Mesendoderm (in vitro differentiated cells): ENCODE data around the gene STIMATE.

ENCODE experiments used
- DNase-seq: peaks from one replicate; pipeline ENCODE4 v3.0.0; 2013
- H2AK5ac ChIP-seq: 2 replicates; pipeline ENCODE4 v1.6.1; 2013; ENCODE audit warnings: low read length, inconsistent platforms
- H2BK120ac ChIP-seq: 2 replicates; pipeline ENCODE4 v1.6.1; 2013; ENCODE audit warnings: low read depth, mild to moderate bottlenecking, low read length, moderate library complexity, mixed read lengths
- H2BK15ac ChIP-seq: replicated peaks from 2 replicates; pipeline ENCODE4 v1.6.1; 2013; ENCODE audit warnings: low read depth, mild to moderate bottlenecking, moderate library complexity
- H2BK5ac ChIP-seq: 2 replicates; pipeline ENCODE4 v1.6.1; 2013; ENCODE audit warnings: low read length, inconsistent platforms
- H3K18ac ChIP-seq: 2 replicates; pipeline ENCODE4 v1.6.1; 2013; ENCODE audit warnings: mild to moderate bottlenecking, low read length, mixed read lengths
- H3K23ac ChIP-seq: one replicate; pipeline ENCODE4 v1.6.1; 2013; ENCODE audit warnings: low read length
- H3K27ac ChIP-seq: 2 replicates; pipeline ENCODE4 v1.5.1; 2013; ENCODE audit warnings: low read depth, mild to moderate bottlenecking, inconsistent platforms, low read length, moderate library complexity
- H3K27me3 ChIP-seq: 2 replicates; pipeline ENCODE4 v1.6.1; 2013; ENCODE audit warnings: low read length, control low read depth, mild to moderate bottlenecking, inconsistent platforms; ENCODE audit not compliant: insufficient read depth, poor library complexity
- H3K36me3 ChIP-seq: 2 replicates; pipeline ENCODE4 v1.6.1; 2013; ENCODE audit warnings: low read length, inconsistent platforms; ENCODE audit not compliant: control insufficient read depth, insufficient read depth
- H3K4ac ChIP-seq: one replicate; pipeline ENCODE4 v1.6.1; 2013; ENCODE audit warnings: low read depth, mild to moderate bottlenecking, low read length, moderate library complexity
- H3K4me1 ChIP-seq: 2 replicates; pipeline ENCODE4 v1.6.1; 2013; ENCODE audit warnings: low read depth, low read length, inconsistent platforms; ENCODE audit not compliant: control insufficient read depth
- H3K4me2 ChIP-seq: 2 replicates; pipeline ENCODE4 v1.6.1; 2013; ENCODE audit warnings: low read length
- H3K4me3 ChIP-seq: 2 replicates; pipeline ENCODE4 v1.5.1; 2013; ENCODE audit warnings: mild to moderate bottlenecking, low read length
- H3K56ac ChIP-seq: one replicate; pipeline ENCODE4 v1.6.1; 2013; ENCODE audit warnings: low read length
- H3K79me1 ChIP-seq: 2 replicates; pipeline ENCODE4 v1.6.1; 2013; ENCODE audit warnings: low read length, inconsistent platforms
- H3K79me2 ChIP-seq: 2 replicates; pipeline ENCODE4 v1.6.1; 2013; ENCODE audit warnings: mild to moderate bottlenecking, low read length; ENCODE audit not compliant: control insufficient read depth, insufficient read depth
- H3K9ac ChIP-seq: 2 replicates; pipeline ENCODE4 v1.6.1; 2013; ENCODE audit warnings: low read length, inconsistent platforms
- H4K5ac ChIP-seq: one replicate; pipeline ENCODE4 v1.6.1; 2013; ENCODE audit warnings: low read length
- H4K8ac ChIP-seq: one replicate; pipeline ENCODE4 v1.6.1; 2013; ENCODE audit warnings: low read depth, mild to moderate bottlenecking, control low read depth, low read length, moderate library complexity
- WGBS: extraction: QIAGEN DNeasy Blood & Tissue Kit; methylation state at CpG from one replicate; pipeline ENCODE4 v1.1.7; 2013; ENCODE audit warnings: low lambda C conversion rate, missing lambda C conversion rate; ENCODE audit not compliant: insufficient coverage; ENCODE audit errors: extremely low coverage; 5-methylcytosine and 5-hydroxymethylcytosine counted together

STIMATE gene

GRCh38 chr3:52879090-52879489 is 18.3 kb downstream of the STIMATE start:
- peaks cover 5% of the 10 kb centered on the region for H3K79me1 ChIP-seq
- no peak overlapping the region for H4K8ac ChIP-seq
- no peak overlapping the region for H3K9ac ChIP-seq
- no peak overlapping the region for H4K5ac ChIP-seq
- no peak overlapping the region for H3K27ac ChIP-seq
- WGBS = no CpG with 5 or more reads among the region's 4 CpGs
- H2BK120ac ChIP-seq = no peak overlapping the region
- H3K4me2 ChIP-seq = no peak overlapping the region
- H2AK5ac ChIP-seq = no peak overlapping the region
- no peak overlapping the region for H3K4me3 ChIP-seq
- H3K23ac ChIP-seq = no peak overlapping the region
- H2BK5ac ChIP-seq = no peak overlapping the region
- H3K79me2 ChIP-seq = no peaks in the 10 kb centered on the region
- no peaks in the 10 kb centered on the region for H3K27me3 ChIP-seq
- H3K56ac ChIP-seq = no peak overlapping the region
- peak; percentile 36 for DNase-seq
- no peak overlapping the region for H3K4ac ChIP-seq
- no peaks in the 10 kb centered on the region for H3K36me3 ChIP-seq
- H3K4me1 ChIP-seq = no peaks in the 10 kb centered on the region
- no peak overlapping the region for H2BK15ac ChIP-seq
- H3K18ac ChIP-seq = no peak overlapping the region

- no peak overlapping the region for H2BK15ac ChIP-seq
- H3K56ac ChIP-seq = no peak overlapping the region
- H2BK5ac ChIP-seq = no peak overlapping the region
- no peak for DNase-seq
- H3K79me1 ChIP-seq = peaks cover 5% of the 10 kb centered on the region
- no peak overlapping the region for H3K23ac ChIP-seq
- no peak overlapping the region for H4K8ac ChIP-seq
- no peaks in the 10 kb centered on the region for H3K79me2 ChIP-seq
- H3K4me2 ChIP-seq = no peak overlapping the region
- H4K5ac ChIP-seq = no peak overlapping the region
- H3K4me1 ChIP-seq = no peaks in the 10 kb centered on the region
- WGBS = no CpG with 5 or more reads among the region's 3 CpGs
- no peaks in the 10 kb centered on the region for H3K27me3 ChIP-seq
- H3K36me3 ChIP-seq = no peaks in the 10 kb centered on the region
- H3K4ac ChIP-seq = no peak overlapping the region
- H3K18ac ChIP-seq = no peak overlapping the region
- no peak overlapping the region for H3K4me3 ChIP-seq
- no peak overlapping the region for H2BK120ac ChIP-seq
- H2AK5ac ChIP-seq = no peak overlapping the region
- no peak overlapping the region for H3K9ac ChIP-seq
- no peak overlapping the region for H3K27ac ChIP-seq
Observed at GRCh38 chr3:52877085-52877484, 20.3 kb downstream of the STIMATE start.

GRCh38 chr3:52874864-52875587 is 22.3 kb downstream of the STIMATE start:
- H2BK5ac ChIP-seq = no peak overlapping the region
- no peak overlapping the region for H3K23ac ChIP-seq
- H3K56ac ChIP-seq = no peak overlapping the region
- no CpG with 5 or more reads among the region's 9 CpGs for WGBS
- H3K36me3 ChIP-seq = no peaks in the 10 kb centered on the region
- no peaks in the 10 kb centered on the region for H3K27me3 ChIP-seq
- H2BK120ac ChIP-seq = no peak overlapping the region
- H3K79me2 ChIP-seq = no peaks in the 10 kb centered on the region
- H3K4me1 ChIP-seq = no peaks in the 10 kb centered on the region
- H3K79me1 ChIP-seq = peaks cover 5% of the 10 kb centered on the region
- no peak overlapping the region for H4K5ac ChIP-seq
- H3K4ac ChIP-seq = no peak overlapping the region
- DNase-seq = no peak
- no peak overlapping the region for H2AK5ac ChIP-seq
- no peak overlapping the region for H3K4me2 ChIP-seq
- no peak overlapping the region for H3K4me3 ChIP-seq
- H2BK15ac ChIP-seq = no peak overlapping the region
- no peak overlapping the region for H3K9ac ChIP-seq
- no peak overlapping the region for H4K8ac ChIP-seq
- no peak overlapping the region for H3K18ac ChIP-seq
- H3K27ac ChIP-seq = no peak overlapping the region

GRCh38 chr3:52874160-52874701 is 23.1 kb downstream of the STIMATE start:
- no peak overlapping the region for H3K4me2 ChIP-seq
- no peak overlapping the region for H2AK5ac ChIP-seq
- H2BK5ac ChIP-seq = no peak overlapping the region
- H3K79me2 ChIP-seq = no peaks in the 10 kb centered on the region
- no peak overlapping the region for H3K9ac ChIP-seq
- peaks cover 5% of the 10 kb centered on the region for H3K79me1 ChIP-seq
- H4K8ac ChIP-seq = no peak overlapping the region
- no peaks in the 10 kb centered on the region for H3K4me1 ChIP-seq
- no CpG with 5 or more reads among the region's 5 CpGs for WGBS
- no peak overlapping the region for H2BK15ac ChIP-seq
- H3K18ac ChIP-seq = no peak overlapping the region
- H3K4ac ChIP-seq = no peak overlapping the region
- H3K4me3 ChIP-seq = no peak overlapping the region
- no peak overlapping the region for H3K23ac ChIP-seq
- H4K5ac ChIP-seq = no peak overlapping the region
- H2BK120ac ChIP-seq = no peak overlapping the region
- no peak for DNase-seq
- no peak overlapping the region for H3K27ac ChIP-seq
- no peaks in the 10 kb centered on the region for H3K27me3 ChIP-seq
- no peaks in the 10 kb centered on the region for H3K36me3 ChIP-seq
- no peak overlapping the region for H3K56ac ChIP-seq

- Histone ChIP-seq H3K27ac (no peak overlapping the region), H3K4ac (no peak overlapping the region), H4K8ac (no peak overlapping the region), H3K79me2 (no peaks in the 10 kb centered on the region), H2BK15ac (no peak overlapping the region), H4K5ac (no peak overlapping the region), H3K23ac (no peak overlapping the region), H3K27me3 (no peaks in the 10 kb centered on the region), H3K9ac (no peak overlapping the region), H2BK120ac (no peak overlapping the region), H2AK5ac (no peak overlapping the region), H3K56ac (no peak overlapping the region), H3K36me3 (no peaks in the 10 kb centered on the region), H3K4me1 (no peaks in the 10 kb centered on the region), H3K79me1 (peaks cover 5% of the 10 kb centered on the region), H3K4me3 (no peak overlapping the region), H3K4me2 (no peak overlapping the region), H3K18ac (no peak overlapping the region), H2BK5ac (no peak overlapping the region)
- no CpG with 5 or more reads among the region's 8 CpGs for WGBS
- DNase-seq = peak; percentile 58
Observed at GRCh38 chr3:52873433-52874159, 23.8 kb downstream of the STIMATE start.
